ENCODE data around the gene MIEN1. TPM values are rescaled to one million over a fixed set of nuclear protein-coding genes. Genes with fewer than 3 reads are reported as not detected.

Gene MIEN1
- polyA plus RNA-seq, 3 donors, result 61.7 to 141 (median 124) TPM

- Histone ChIP-seq H3K4me3 (replicated peaks in 1 of 3; ENCODE audit: low read depth in 2 of 3, low read length in 3 of 3) (no peak overlapping the region), H3K9ac (ENCODE audit: insufficient read depth, low read length, poor library complexity, severe bottlenecking) (no peak overlapping the region), H3K79me2 (ENCODE audit: insufficient read depth, low read length) (no peaks in the 10 kb centered on the region), H3K27ac (ENCODE audit: low read depth in 1 of 2, low read length in 2 of 2) (no peak overlapping the region), H3K4me2 (replicated peaks; ENCODE audit: extremely low read depth, low read length, poor library complexity, severe bottlenecking) (peak overlapping the region; percentile 85), H3K4me1 (ENCODE audit: control insufficient read depth in 1 of 2, insufficient read depth in 2 of 2, low read length in 2 of 2) (peaks cover 38 to 41% of the 10 kb centered on the region in 2 donors), H2AFZ (ENCODE audit: insufficient read depth, low read depth, low read length, poor library complexity, severe bottlenecking) (peak overlapping the region; percentile 91), H3K36me3 (replicated peaks in 1 of 2; ENCODE audit: control insufficient read depth in 1 of 2, insufficient read depth in 2 of 2, low read length in 2 of 2) (no peaks in the 10 kb centered on the region), H3K27me3 (ENCODE audit: control insufficient read depth in 2 of 2, insufficient read depth in 2 of 2, low read length in 2 of 2) (peaks cover 0 to 2% of the 10 kb centered on the region in 2 donors), H4K20me1 (ENCODE audit: insufficient read depth, low read length) (no peaks in the 10 kb centered on the region), H3K9me3 (replicated peaks in 1 of 2; ENCODE audit: control insufficient read depth in 1 of 2, insufficient read depth in 1 of 2, low read length in 2 of 2) (no peaks in the 10 kb centered on the region)
- H3K9me3 Mint-ChIP-seq, result peaks cover 0 to 5% (median 0%) of the 10 kb centered on the region in 7 donors
- no peaks in the 10 kb centered on the region for H3K36me3 Mint-ChIP-seq
- H3K27ac Mint-ChIP-seq, result peak overlapping the region in 6 of 7 donors; percentile 65 to 90 (median 86)
- H3K4me1 Mint-ChIP-seq, result peaks cover 43% of the 10 kb centered on the region
- intact Hi-C loops (cut with micrococcal nuclease), result loop anchor here (2.0 to 10.0 kb wide), 2 partner anchors 133 to 211 kb away; no protein-coding TSS in a partner anchor
- H3K27me3 Mint-ChIP-seq (ENCODE audit: low read depth in 3 of 3), result peaks cover 13 to 24% (median 21%) of the 10 kb centered on the region in 3 donors
- H3K4me3 Mint-ChIP-seq, result peak overlapping the region; percentile 41 to 67
- peak in 1 of 3 donors; percentile 15 for DNase-seq
- WGBS (ENCODE audit: insufficient coverage), result 69% methylated on average over 12 of the region's 18 CpGs
- no peak for TF ChIP-seq CTCF (IDR thresholded peaks at IDR 0.05)
These were observed 25.4 kb upstream of the MIEN1 start for GRCh38 chr17:39755554-39756379.

DNA sequence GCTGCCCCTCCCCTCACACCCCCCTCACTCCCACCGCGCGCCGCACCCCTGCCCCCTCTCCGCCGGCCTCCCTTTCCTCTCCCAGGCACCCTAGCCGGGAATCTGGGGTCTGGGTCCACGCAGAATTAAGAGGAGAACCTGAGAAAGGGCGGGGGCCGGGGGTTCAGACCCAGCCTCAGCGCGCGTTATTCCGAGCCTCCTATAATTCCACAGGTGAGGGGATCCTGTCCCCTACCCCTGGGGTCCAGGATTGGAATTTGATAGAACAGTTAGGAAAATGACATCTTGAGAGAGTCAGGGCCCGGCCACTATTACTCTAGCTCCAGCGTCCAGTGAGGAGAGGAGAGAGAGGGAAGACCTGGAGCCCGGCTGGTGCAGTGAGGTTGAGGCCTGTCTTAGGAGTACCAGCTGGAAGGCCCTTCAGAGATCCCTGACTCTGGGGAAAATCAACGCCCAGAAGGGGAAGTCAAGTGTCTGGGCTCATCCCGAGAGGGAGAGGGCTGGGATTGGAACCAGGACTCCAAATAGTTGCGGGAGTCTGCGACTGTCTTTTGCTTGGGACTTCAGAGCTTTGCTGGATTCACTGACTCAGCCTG, 24.7 kb upstream of the MIEN1 start:
- peaks cover 0 to 5% (median 0%) of the 10 kb centered on the region in 7 donors for H3K9me3 Mint-ChIP-seq
- no peaks in the 10 kb centered on the region for H3K27me3 ChIP-seq (ENCODE audit: control insufficient read depth in 2 of 2, insufficient read depth in 2 of 2, low read length in 2 of 2)
- H3K4me3 Mint-ChIP-seq, result peak overlapping the region; percentile 41 to 67
- peak overlapping the region; percentile 43 to 90 (median 85) for H3K27ac Mint-ChIP-seq
- H2AFZ ChIP-seq (ENCODE audit: insufficient read depth, low read depth, low read length, poor library complexity, severe bottlenecking), result peak overlapping the region; percentile 91
- peak overlapping the region; percentile 85 for H3K4me2 ChIP-seq (replicated peaks; ENCODE audit: extremely low read depth, low read length, poor library complexity, severe bottlenecking)
- H3K27ac ChIP-seq (ENCODE audit: low read depth in 1 of 2, low read length in 2 of 2), result peak overlapping the region; percentile 83 to 97
- H3K9me3 ChIP-seq (replicated peaks in 1 of 2; ENCODE audit: control insufficient read depth in 1 of 2, insufficient read depth in 1 of 2, low read length in 2 of 2), result no peaks in the 10 kb centered on the region
- DNase-seq, result peak in 1 of 3 donors; percentile 24
- H3K79me2 ChIP-seq (ENCODE audit: insufficient read depth, low read length), result no peaks in the 10 kb centered on the region
- H3K36me3 Mint-ChIP-seq, result no peaks in the 10 kb centered on the region
- WGBS (ENCODE audit: insufficient coverage), result 21% methylated on average over 10 of the region's 21 CpGs
- peak overlapping the region; percentile 92 for H3K9ac ChIP-seq (ENCODE audit: insufficient read depth, low read length, poor library complexity, severe bottlenecking)
- intact Hi-C loops (cut with micrococcal nuclease), result loop anchor here (2.0 to 10.0 kb wide), 6 partner anchors 118 to 228 kb away; partner anchors contain the start of gene STARD3 (in 1 of the 2)
- H3K4me3 ChIP-seq (replicated peaks in 1 of 3; ENCODE audit: low read depth in 2 of 3, low read length in 3 of 3), result peak overlapping the region; percentile 47 to 64 (median 59)
- TF ChIP-seq CTCF (IDR thresholded peaks at IDR 0.05), result no peak
- H3K27me3 Mint-ChIP-seq (ENCODE audit: low read depth in 3 of 3), result peaks cover 10 to 25% (median 15%) of the 10 kb centered on the region in 3 donors
- peaks cover 43% of the 10 kb centered on the region for H3K4me1 Mint-ChIP-seq
- H3K36me3 ChIP-seq (replicated peaks in 1 of 2; ENCODE audit: control insufficient read depth in 1 of 2, insufficient read depth in 2 of 2, low read length in 2 of 2), result no peaks in the 10 kb centered on the region
- no peaks in the 10 kb centered on the region for H4K20me1 ChIP-seq (ENCODE audit: insufficient read depth, low read length)
- H3K4me1 ChIP-seq (ENCODE audit: control insufficient read depth in 1 of 2, insufficient read depth in 2 of 2, low read length in 2 of 2), result peaks cover 38 to 41% of the 10 kb centered on the region in 2 donors
